GM18508 (cell line): ENCODE measurements around the gene ANKRD61.
"Not testable (repeated sequence)": the region's sequence is repeated elsewhere in the genome, so short reads cannot be mapped to it uniquely, and the experiment has no call there.

ENCODE experiments used
- ATAC-seq: cut with Tn5 transposase; IDR thresholded peaks from one replicate; pipeline ENCODE4 v1.9.1; 2021; ENCODE audit warnings: moderate number of reproducible peaks; ENCODE audit not compliant: insufficient read depth, unreplicated experiment

ANKRD61 gene

DNA sequence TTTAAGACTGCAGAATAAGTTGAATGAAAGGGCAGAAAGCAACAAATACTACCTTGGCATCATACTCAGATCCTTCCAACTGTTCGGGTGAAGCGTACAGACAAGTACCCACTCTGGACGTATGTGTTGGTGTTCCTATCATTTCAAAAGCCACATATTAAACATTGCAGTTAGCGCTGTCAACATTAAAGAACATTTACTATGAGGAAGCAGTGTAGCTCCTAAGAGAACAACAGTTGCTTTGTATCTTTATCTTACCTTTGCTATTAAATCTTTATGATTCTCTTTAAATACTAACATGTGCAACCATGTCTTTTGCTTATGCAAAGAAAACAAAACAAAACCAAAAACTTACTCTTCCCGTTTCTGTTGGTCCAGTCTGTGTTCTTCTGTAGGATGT lies 2.6 kb upstream of the ANKRD61 start:
- no peak for ATAC-seq

DNA sequence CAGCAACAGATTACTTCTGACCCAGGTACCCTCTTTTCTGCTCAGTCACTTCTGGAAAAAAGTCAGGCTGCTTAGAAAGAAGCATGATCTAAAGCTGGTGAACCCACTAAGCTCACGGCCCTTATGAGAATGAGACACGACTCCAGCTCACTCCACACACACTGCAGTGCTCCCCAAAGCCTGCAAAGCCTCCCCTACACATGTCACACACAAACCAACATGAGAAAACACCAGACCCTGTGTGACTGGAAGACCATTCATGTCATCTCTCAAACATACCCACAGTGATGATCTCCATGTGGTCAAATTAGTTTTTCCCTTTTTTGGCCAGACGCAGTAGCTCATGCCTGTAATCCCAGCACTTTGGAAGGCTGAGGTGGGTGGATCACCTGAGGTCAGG lies 391 bp downstream of the ANKRD61 start:
- no peak for ATAC-seq

DNA sequence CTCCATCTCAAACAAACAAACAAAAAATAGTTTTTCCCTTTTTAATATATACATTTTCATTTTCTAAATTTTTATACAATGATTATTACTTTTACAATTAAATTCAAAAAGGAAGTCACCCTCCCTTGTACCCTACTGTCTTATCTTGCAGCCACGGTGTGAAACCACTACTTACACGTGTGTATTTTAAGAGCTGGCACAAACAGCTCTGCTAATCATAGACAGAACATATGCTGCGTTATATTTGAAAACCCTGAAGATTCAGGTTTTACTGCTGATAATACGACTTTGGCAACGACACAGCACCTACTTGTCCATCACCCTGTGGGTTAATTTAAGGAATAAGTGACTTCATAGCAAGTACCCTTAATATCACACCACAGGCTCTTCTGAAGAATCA lies 991 bp downstream of the ANKRD61 start:
- ATAC-seq = no peak

DNA sequence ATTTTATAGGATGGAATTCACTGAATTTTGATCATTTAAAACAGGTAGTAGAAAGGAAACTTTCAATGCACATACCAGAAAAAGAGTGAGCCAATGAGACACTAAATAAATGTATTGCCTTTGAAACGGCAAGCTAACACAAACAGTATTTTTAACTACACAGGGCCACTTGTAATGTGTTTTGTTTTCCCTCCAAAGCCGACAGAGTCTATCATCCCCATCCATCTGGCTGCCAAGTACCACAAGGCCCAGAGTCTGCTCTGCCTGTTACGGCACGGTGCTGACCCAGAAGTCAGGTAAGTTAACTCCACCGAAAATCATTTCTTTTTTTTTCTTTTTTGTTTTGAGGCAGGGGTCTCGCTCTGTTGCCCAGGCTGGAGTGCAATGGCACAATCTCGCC lies 1.5 kb downstream of the ANKRD61 start:
- ATAC-seq = no peak

DNA sequence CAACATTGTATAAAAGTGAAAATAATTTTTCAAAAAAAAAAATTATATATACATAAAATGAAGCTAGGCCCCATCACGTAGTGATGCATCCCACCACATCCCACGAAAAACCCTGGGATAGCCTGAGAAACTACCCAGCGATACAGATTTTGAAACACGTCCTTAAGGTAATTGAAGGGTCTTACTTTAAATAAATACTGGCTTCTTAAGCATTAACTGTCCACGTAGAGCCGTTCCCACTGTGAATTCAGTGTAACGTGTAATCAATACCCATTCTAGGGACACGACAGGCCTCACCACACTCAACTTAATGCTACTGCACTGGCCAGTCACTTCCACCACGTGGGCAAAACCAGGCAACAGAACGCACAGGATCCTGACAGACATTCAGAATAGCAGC lies 4.0 kb downstream of the ANKRD61 start:
- no peak for ATAC-seq

DNA sequence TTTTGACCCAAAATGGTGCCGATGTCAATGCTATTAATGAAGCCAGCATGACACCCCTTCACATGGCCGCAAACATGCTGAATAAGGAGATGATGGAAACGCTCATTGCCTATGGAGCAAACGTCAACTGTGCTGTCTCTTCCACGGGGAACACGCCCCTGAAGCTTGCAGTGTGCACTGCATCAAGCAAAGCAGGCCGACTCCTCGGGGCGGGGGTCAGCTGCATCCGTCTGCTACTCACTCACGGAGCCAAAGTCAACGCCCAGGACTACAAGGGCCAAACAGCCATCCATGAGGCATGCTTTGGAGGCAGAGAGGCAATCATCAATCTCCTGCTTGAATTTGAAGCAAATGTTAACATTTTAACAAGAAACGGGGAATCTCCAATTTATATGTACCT lies 4.5 kb downstream of the ANKRD61 start:
- no peak for ATAC-seq

DNA sequence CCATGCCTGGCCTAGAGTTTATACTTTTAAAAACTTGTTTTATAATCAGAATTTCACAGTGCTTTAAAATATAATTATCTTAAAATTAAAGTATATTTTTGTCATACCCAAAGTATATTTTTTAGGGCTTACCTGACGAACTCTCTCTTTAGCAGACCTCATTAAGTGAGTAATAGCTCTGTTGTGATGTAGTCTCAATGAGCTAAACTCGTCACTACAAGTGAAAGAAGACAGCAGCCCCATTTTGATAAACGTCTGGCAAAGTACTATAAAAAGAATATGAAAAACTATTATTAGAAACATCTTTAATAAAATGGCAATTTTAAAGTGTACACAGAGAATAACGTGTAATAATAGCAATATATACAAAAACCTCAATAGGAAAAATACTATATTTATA lies 18.6 kb downstream of the ANKRD61 start:
- no peak for ATAC-seq

DNA sequence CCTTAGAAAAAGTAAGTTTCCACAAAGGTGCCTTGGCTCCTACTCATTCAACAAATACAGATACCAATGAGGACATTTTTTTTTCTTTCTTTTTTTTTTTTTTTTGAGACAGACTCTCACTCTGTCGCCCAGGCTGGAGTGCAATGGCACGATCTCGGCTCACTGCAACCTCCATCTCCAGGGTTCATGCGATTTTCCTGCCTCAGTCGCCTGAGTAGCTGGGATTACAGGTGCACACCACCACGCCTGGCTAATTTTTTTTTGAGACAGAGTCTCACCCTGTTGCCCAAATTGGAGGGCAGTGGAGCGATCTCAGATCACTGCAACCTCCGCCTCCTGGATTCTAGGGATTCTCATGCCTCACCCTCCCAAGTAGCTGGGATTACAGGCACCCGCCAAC lies 20.0 kb downstream of the ANKRD61 start:
- ATAC-seq = not testable (repeated sequence)

DNA sequence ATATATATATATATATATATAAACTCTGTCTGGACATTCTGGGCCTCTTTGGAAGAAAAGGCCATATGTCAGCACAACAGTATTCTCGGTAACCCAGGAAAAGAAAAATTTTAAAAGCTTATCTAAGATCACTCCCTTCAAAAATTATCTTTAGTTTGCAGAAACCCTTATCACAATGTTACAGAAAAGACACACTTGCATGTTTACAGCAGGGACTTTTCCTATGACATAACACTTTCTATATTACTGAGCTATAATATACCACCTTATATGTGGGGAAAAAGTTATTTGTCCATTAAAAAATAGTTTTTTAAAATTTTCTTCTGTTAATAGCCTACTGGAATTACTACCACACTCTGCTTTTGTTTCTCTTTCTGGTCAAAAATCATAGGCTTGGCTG lies 25.4 kb downstream of the ANKRD61 start:
- ATAC-seq = no peak

DNA sequence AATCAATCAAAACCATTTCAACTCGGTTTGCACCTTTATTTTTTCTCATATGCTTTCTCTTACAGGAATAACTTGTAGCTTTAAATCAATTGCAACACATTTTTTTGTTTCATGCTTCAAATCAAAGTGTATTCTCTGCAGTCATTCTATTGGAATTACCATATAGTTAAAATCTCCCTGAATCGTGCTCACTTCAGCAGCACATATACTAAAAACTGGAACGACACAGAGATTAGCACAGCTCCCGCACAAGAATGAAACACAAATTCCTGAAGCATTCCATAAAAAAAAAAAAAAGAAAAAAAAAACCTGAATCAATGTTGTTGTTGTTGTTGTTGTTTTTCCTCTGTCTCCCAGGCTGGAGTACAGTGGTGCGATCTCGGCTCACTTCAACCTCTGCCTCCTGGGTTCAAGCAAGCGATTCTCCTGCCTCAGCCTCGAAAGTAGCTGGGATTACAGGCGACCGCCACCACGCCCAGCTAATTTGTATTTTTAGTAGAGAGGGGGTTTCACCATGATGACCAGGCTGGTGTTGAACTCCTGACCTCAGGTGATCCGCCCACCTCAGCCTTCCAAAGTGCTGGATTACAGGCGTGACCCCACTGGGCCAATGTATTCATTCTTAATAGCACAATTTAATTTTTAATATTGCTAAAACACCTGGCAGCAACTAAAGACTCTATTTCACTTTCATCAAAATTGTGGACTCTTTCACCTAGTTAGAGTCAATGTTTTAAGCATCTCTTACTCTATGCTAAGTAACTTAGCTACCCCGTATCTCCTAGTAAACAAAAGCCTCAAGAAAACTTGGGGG lies 26.3 kb downstream of the ANKRD61 start:
- ATAC-seq = no peak

DNA sequence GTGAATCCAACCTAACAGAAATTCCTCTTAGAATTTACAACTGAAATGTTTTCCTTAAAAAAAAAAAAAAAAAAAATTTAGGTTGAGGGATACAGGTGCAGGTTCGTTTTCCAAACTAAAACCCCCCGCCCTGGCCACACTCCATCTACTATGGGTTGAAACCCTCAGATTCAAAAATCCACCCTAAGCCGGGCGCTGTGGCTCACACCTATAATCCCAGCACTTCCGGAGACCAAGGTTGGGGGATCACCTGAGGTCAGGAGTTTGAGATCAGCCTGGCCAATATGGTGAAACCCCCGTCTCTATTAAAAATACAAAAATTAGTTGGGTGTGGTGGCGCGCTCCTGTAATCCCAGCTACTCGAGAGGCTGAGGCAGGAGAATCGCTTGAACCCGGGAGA lies 28.8 kb downstream of the ANKRD61 start:
- not testable (repeated sequence) for ATAC-seq

DNA sequence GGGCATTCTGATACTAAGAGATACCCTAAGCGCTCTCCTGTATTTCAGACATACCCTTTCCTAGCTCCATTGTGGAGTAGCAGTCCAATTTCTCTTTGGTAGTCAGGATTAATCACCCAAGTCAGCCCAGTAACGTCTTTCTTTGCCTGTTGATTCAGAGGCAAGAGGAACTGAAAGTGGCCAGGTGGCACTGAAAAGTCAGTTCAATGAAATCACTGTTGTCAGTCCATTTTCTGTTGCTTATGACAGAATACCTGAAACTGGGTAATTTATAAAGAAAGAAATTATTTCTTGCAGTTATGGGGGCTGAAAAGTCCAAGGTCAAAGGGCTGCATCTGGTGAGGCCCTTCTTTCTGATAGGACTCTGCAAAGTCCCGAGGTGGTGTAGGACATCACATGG lies 40.2 kb downstream of the ANKRD61 start:
- no peak for ATAC-seq

DNA sequence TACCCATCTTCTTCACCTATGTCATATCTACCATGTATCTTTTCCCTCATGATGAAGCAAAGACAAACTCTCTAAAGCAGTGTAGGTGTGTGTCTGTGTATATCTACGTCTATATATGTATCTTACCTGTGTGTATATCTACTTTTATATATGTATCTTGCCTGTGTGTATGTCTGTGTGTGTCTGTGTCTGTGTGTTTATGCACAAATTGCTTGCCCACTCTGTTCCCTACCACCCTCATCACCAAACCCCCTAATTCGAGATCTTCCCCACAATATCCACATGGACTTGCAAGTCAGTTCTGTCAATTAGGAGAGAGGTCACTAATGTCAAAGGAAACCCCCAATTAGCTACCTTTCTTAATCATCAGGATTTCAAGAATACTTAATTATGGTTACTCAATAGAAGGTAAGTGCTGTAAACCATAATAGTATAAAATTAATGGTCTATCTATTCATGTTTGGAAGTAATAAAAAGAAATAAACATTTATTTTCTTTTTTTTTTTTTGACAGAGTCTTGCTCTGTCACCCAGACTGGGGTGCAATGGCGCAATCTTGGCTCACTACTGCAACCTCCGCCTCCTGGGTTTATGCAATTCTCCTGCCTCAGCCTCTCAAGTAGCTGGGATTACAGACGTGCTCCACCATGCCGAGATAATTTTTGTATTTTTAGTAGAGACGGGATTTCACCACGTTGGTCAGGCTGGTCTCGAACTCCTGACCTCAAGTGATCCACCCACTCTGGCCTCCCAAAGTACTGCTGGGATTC lies 43.6 kb downstream of the ANKRD61 start:
- no peak for ATAC-seq

DNA sequence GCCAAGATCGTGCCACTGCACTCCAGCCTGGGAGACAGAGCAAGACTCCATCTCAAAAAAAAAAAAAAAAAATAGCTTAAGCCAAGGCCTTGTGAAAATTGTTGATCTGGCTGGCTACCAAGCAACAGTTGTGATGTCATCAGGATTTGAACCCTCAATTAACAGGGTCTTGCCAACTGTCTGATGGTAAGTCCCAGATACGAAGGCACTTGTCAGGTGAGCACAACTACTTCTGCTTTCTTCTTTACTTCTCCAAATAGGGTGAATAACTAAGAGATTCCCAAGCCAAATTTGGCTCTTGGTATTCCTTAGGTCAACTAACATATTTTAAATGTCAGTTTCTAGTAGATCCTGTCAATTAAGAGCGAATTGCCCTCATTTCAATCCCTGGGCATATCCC lies 47.4 kb downstream of the ANKRD61 start:
- ATAC-seq = no peak

DNA sequence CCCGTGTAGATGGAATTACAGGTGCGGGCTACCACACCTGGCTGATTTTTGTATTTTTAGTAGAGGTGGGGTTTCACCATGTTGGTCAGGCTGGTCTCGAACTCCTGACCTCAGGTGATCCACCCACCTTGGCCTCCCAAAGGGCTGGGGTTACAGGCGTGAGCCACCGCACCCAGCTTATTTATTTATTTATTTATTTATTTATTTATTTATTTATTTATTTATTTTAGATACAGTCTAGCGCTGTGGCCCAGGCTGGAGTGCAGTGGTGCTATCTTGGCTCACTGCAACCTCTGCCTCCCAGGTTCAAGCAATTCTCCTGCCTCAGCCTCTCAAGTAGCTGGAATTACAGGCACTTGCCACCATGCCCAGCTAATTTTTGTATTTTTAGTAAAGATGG lies 51.9 kb downstream of the ANKRD61 start:
- ATAC-seq = not testable (repeated sequence)
